HL-60 (cell line): ENCODE results near the gene ACVRL1.

Experiments
- DNase-seq, 2 experiments: peaks; one replicate each; pipeline ENCODE4 v3.0.0-alpha.2; 2010 to 2020; ENCODE audit warnings: low read depth in 1 of 2, low spot score in 1 of 2
- H3K27ac ChIP-seq: fragments of 250-450 bp; sonication (Bioruptor Pico); replicated peaks from 2 replicates; pipeline ENCODE4 v1.5.1; 2020; ENCODE audit warnings: mild to moderate bottlenecking, moderate library complexity
- H3K27me3 ChIP-seq: fragments of 250-450 bp; sonication (Bioruptor Pico); 2 replicates; pipeline ENCODE4 v1.5.1; 2021; ENCODE audit warnings: mild to moderate bottlenecking, moderate library complexity; ENCODE audit not compliant: insufficient read depth, poor library complexity, severe bottlenecking
- H3K4me3 ChIP-seq: replicated peaks from 2 replicates; pipeline ENCODE4 v1.5.1; 2011; ENCODE audit warnings: mild to moderate bottlenecking, control low read depth, low read length; ENCODE audit not compliant: insufficient read depth
- GABPA ChIP-seq: IDR thresholded peaks from 2 replicates; pipeline ENCODE4 v1.6.1; 2012; ENCODE audit warnings: low read depth
- POLR2AphosphoS5 ChIP-seq: IDR thresholded peaks from 2 replicates; pipeline ENCODE4 v1.6.1; 2012; ENCODE audit warnings: low read depth
- SPI1 ChIP-seq: IDR thresholded peaks from 2 replicates; pipeline ENCODE4 v1.6.1; 2012; ENCODE audit warnings: low read depth, mild to moderate bottlenecking, borderline replicate concordance
- TF ChIP-seq, protein P1 (sequence below): IDR thresholded peaks from 2 replicates; pipeline ENCODE4 v1.6.1; 2012; ENCODE audit warnings: low read depth; ENCODE audit not compliant: insufficient replicate concordance
- TF ChIP-seq, protein P2 (sequence below): IDR thresholded peaks from one replicate; pipeline ENCODE4 v1.5.1; 2011; ENCODE audit warnings: low read length, control low read depth, inconsistent platforms; ENCODE audit not compliant: insufficient read depth

The ACVRL1 gene

DNA sequence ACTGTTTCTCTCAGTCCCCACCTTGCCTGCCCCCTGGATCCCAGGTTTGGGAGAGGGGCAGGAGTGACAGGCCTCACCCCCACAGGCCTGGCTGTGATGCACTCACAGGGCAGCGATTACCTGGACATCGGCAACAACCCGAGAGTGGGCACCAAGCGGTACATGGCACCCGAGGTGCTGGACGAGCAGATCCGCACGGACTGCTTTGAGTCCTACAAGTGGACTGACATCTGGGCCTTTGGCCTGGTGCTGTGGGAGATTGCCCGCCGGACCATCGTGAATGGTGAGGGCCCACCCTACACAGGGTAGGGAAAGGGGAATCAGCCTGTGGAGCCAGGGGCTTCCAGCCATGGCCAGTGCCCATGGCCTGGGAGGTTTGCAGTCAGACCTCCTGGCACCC lies 8.6 kb downstream of the ACVRL1 start:
- Histone ChIP-seq H3K27ac (no peak overlapping the region), H3K27me3 (no peaks in the 10 kb centered on the region), H3K4me3 (no peak overlapping the region)
- TF ChIP-seq SPI1, result no peak
- TF ChIP-seq, protein P1, sequence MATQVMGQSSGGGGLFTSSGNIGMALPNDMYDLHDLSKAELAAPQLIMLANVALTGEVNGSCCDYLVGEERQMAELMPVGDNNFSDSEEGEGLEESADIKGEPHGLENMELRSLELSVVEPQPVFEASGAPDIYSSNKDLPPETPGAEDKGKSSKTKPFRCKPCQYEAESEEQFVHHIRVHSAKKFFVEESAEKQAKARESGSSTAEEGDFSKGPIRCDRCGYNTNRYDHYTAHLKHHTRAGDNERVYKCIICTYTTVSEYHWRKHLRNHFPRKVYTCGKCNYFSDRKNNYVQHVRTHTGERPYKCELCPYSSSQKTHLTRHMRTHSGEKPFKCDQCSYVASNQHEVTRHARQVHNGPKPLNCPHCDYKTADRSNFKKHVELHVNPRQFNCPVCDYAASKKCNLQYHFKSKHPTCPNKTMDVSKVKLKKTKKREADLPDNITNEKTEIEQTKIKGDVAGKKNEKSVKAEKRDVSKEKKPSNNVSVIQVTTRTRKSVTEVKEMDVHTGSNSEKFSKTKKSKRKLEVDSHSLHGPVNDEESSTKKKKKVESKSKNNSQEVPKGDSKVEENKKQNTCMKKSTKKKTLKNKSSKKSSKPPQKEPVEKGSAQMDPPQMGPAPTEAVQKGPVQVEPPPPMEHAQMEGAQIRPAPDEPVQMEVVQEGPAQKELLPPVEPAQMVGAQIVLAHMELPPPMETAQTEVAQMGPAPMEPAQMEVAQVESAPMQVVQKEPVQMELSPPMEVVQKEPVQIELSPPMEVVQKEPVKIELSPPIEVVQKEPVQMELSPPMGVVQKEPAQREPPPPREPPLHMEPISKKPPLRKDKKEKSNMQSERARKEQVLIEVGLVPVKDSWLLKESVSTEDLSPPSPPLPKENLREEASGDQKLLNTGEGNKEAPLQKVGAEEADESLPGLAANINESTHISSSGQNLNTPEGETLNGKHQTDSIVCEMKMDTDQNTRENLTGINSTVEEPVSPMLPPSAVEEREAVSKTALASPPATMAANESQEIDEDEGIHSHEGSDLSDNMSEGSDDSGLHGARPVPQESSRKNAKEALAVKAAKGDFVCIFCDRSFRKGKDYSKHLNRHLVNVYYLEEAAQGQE, result no peak
- no peak for DNase-seq

DNA sequence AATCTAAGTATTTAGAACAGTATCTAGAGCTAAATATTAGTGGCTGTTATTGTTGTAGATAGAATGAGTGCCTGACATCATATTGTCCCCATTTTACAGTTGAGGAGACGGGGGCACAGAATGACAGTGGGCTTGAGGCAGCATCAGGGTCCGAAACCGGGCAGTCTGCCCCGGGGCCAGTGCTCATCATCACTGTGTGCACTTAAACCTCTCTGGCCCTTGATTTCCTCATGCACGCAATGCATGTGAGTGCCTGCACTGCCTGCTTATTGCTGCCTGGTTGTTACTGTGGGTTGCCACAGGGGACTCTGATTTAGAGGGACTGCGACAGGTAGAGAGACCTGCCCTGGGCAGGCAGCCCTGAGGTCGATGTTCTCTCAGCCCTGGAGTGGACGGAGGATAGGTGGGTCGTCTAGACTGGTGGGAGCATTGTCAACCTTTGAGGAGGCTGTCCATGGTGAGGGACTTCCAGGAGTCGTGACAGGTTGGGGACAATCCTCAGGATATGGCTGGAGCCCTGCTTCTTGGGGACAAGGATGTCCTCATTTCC lies 9.8 kb downstream of the ACVRL1 start:
- Histone ChIP-seq H3K27me3 (no peaks in the 10 kb centered on the region), H3K27ac (no peak overlapping the region), H3K4me3 (no peak overlapping the region)
- DNase-seq, result no peak
- TF ChIP-seq, protein P1, result no peak
- TF ChIP-seq, protein P2, sequence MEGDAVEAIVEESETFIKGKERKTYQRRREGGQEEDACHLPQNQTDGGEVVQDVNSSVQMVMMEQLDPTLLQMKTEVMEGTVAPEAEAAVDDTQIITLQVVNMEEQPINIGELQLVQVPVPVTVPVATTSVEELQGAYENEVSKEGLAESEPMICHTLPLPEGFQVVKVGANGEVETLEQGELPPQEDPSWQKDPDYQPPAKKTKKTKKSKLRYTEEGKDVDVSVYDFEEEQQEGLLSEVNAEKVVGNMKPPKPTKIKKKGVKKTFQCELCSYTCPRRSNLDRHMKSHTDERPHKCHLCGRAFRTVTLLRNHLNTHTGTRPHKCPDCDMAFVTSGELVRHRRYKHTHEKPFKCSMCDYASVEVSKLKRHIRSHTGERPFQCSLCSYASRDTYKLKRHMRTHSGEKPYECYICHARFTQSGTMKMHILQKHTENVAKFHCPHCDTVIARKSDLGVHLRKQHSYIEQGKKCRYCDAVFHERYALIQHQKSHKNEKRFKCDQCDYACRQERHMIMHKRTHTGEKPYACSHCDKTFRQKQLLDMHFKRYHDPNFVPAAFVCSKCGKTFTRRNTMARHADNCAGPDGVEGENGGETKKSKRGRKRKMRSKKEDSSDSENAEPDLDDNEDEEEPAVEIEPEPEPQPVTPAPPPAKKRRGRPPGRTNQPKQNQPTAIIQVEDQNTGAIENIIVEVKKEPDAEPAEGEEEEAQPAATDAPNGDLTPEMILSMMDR, result no peak
- TF ChIP-seq POLR2AphosphoS5 (no peak), SPI1 (no peak), GABPA (no peak)

DNA sequence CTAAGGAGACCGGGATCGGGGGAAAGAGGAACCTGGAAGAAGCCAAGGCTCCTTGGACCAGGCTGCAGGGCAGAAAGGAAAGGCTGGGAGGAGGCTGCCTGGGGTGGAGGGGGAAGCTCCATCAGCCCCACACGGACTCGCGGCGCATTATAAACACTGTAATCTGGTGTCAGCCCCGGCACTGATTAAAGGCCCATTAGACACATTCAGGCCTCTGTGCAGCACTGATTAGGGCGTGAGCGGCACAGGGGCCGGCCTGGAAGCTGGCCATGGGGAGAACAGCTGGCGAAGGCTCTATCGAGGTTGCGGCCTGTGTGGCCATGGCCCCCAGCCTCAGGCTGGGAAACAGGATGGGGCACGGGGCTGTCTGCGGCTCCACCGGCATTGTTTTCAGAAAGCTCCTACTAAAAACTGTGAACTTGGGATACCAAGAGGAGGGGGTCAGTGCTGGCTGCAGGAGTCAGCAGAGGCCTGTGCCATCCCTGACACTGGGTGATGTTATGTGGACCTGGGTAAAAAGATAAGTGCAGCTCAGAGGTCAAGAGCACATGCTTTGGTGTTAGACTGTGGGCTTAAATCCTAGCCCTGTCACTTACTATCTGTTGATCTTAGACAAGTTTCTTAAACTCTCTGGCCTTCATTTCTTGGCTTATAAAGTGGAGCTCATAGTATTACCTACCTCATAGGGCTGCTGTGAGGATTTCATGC lies 10.6 kb downstream of the ACVRL1 start:
- DNase-seq, result no peak
- H3K27me3 ChIP-seq, result no peaks in the 10 kb centered on the region
- no peak overlapping the region for H3K4me3 ChIP-seq
- H3K27ac ChIP-seq, result no peak overlapping the region
- TF ChIP-seq GABPA (no peak), SPI1 (no peak), POLR2AphosphoS5 (no peak)
- TF ChIP-seq, protein P1, result no peak
- TF ChIP-seq, protein P2, result no peak
